Non-pigmented ciliary epithelial cell (primary cell): Measurements from ENCODE around the gene VAV2.
"Not testable (repeated sequence)": the region's sequence is repeated elsewhere in the genome, so short reads cannot be mapped to it uniquely, and the experiment has no call there.

ENCODE experiments used
- DNase-seq: peaks from one replicate; pipeline ENCODE4 v3.0.0-alpha.2; 2010; ENCODE audit warnings: low read depth

The VAV2 gene

GRCh38 chr9:133996531-133997520, 4.7 kb upstream of the VAV2 start:
- DNase-seq: no peak

- no peak for DNase-seq
Measured at GRCh38 chr9:133995012-133995896, 3.1 kb upstream of the VAV2 start.

GRCh38 chr9:133994353-133995011, 2.4 kb upstream of the VAV2 start:
- DNase-seq: no peak

- no peak for DNase-seq
Measured at GRCh38 chr9:133993635-133994253, 1.6 kb upstream of the VAV2 start.

- DNase-seq: peak; percentile 63
Measured at GRCh38 chr9:133992780-133993634, 883 bp upstream of the VAV2 start.

- DNase-seq: no peak
Measured at GRCh38 chr9:133991214-133991921, 756 bp downstream of the VAV2 start.

GRCh38 chr9:133990366-133991213, 1.5 kb downstream of the VAV2 start:
- DNase-seq: no peak

- no peak for DNase-seq
Measured at GRCh38 chr9:133989625-133990365, 2.3 kb downstream of the VAV2 start.

- DNase-seq: not testable (repeated sequence)
Measured at GRCh38 chr9:133988771-133989170, 3.4 kb downstream of the VAV2 start.

GRCh38 chr9:133987946-133988665, 4.0 kb downstream of the VAV2 start:
- DNase-seq: no peak

GRCh38 chr9:133987446-133987788, 4.7 kb downstream of the VAV2 start:
- no peak for DNase-seq

- no peak for DNase-seq
Measured at GRCh38 chr9:133986774-133987445, 5.2 kb downstream of the VAV2 start.

- DNase-seq: no peak
Measured at GRCh38 chr9:133986061-133986460, 6.1 kb downstream of the VAV2 start.

GRCh38 chr9:133982971-133983720, 9.0 kb downstream of the VAV2 start:
- DNase-seq: no peak

- no peak for DNase-seq
Measured at GRCh38 chr9:133981958-133982681, 10.0 kb downstream of the VAV2 start.

GRCh38 chr9:133981589-133981957, 10.6 kb downstream of the VAV2 start:
- DNase-seq: no peak
